Lung microvascular endothelial cell (primary cell): ENCODE data around the gene DES. TPM values are rescaled to one million over a fixed set of nuclear protein-coding genes. Genes with fewer than 3 reads are reported as not detected.
"Not testable (repeated sequence)": the region's sequence is repeated elsewhere in the genome, so short reads cannot be mapped to it uniquely, and the experiment has no call there.

Source experiments
- DNase-seq, 2 donors: peaks; one replicate each; pipeline versions ENCODE4 v3.0.0 to v3.0.0-alpha.2; 2010; ENCODE audit warnings: low read depth in 2 of 2
- total RNA-seq: library from RNA; depleted of rRNA; stranded (reverse); fragments of >200 nt; gene quantifications from 2 replicates; pipeline ENCODE4 v1.2.1, GENCODE V29; 2014

DES gene
- total RNA-seq, 1 donor from 2014 or later = 0.20 TPM

- DNase-seq = no peak
Observed at GRCh38 chr2:219399716-219400478, 18.3 kb upstream of the DES start.

- DNase-seq = no peak
Observed at GRCh38 chr2:219400562-219400961, 17.6 kb upstream of the DES start.

GRCh38 chr2:219401606-219402005, 16.6 kb upstream of the DES start:
- DNase-seq = no peak

GRCh38 chr2:219402665-219403515, 15.3 kb upstream of the DES start:
- DNase-seq = peak; percentile 80 to 82

- DNase-seq = no peak
Observed at GRCh38 chr2:219403861-219404260, 14.3 kb upstream of the DES start.

GRCh38 chr2:219404291-219404910, 13.8 kb upstream of the DES start:
- DNase-seq = no peak

- DNase-seq = no peak
Observed at GRCh38 chr2:219404954-219405353, 13.2 kb upstream of the DES start.

- DNase-seq = no peak
Observed at GRCh38 chr2:219405451-219405850, 12.7 kb upstream of the DES start.

- DNase-seq = no peak
Observed at GRCh38 chr2:219405958-219406860, 12.0 kb upstream of the DES start.

GRCh38 chr2:219406861-219407230, 11.3 kb upstream of the DES start:
- DNase-seq = peak in 1 of 2 donors; percentile 22

- not testable (repeated sequence) for DNase-seq
Observed at GRCh38 chr2:219407343-219407742, 10.8 kb upstream of the DES start.

- DNase-seq = no peak
Observed at GRCh38 chr2:219408204-219408603, 10.0 kb upstream of the DES start.

GRCh38 chr2:219408631-219409030, 9.5 kb upstream of the DES start:
- DNase-seq = no peak

- DNase-seq = no peak
Observed at GRCh38 chr2:219409619-219410018, 8.6 kb upstream of the DES start.

- no peak for DNase-seq
Observed at GRCh38 chr2:219410390-219410789, 7.8 kb upstream of the DES start.

- DNase-seq = no peak
Observed at GRCh38 chr2:219414857-219415256, 3.3 kb upstream of the DES start.

- no peak for DNase-seq
Observed at GRCh38 chr2:219415580-219416234, 2.5 kb upstream of the DES start.

- DNase-seq = no peak
Observed at GRCh38 chr2:219416235-219416602, 2.0 kb upstream of the DES start.

- no peak for DNase-seq
Observed at GRCh38 chr2:219416938-219417337, 1.2 kb upstream of the DES start.

GRCh38 chr2:219417374-219417773, 803 bp upstream of the DES start:
- no peak for DNase-seq

- no peak for DNase-seq
Observed at GRCh38 chr2:219419012-219419324, 791 bp downstream of the DES start.
